ENCODE data around the gene PPME1. TPM values are rescaled to one million over a fixed set of nuclear protein-coding genes. Genes with fewer than 3 reads are reported as not detected.

Gene PPME1
- total RNA-seq, 1 experiment from 2014 or later = 39.4 TPM

GRCh38 chr11:74284466-74284865 lies 113.4 kb downstream of the PPME1 start:
- no peaks in the 10 kb centered on the region for H3K4me1 Mint-ChIP-seq
- H3K27me3 Mint-ChIP-seq (ENCODE audit: low read depth) = no peaks in the 10 kb centered on the region; the same call in 1 of the 2 replicates
- Histone ChIP-seq H3K56ac (ENCODE audit: insufficient read length, low read depth, low read length) (no peak overlapping the region), H3K27ac (ENCODE audit: insufficient read length, low read depth, low read length) (no peak overlapping the region), H3K27me3 (ENCODE audit: insufficient read depth, low read length) (no peaks in the 10 kb centered on the region), H3K79me1 (ENCODE audit: insufficient read depth, low read depth, low read length, poor library complexity, severe bottlenecking) (no peaks in the 10 kb centered on the region), H3K14ac (ENCODE audit: insufficient read depth, low read length) (no peak overlapping the region), H3K79me2 (ENCODE audit: insufficient read depth, low read length) (no peaks in the 10 kb centered on the region), H2BK15ac (ENCODE audit: low read depth, low read length) (no peak overlapping the region), H3K18ac (ENCODE audit: insufficient read length, low read depth, low read length) (no peak overlapping the region), H4K91ac (ENCODE audit: insufficient read length, low read depth, low read length) (no peak overlapping the region), H3K4me1 (ENCODE audit: insufficient read depth, low read length) (no peaks in the 10 kb centered on the region), H4K20me1 (ENCODE audit: control insufficient read depth, insufficient read depth, insufficient read length) (no peaks in the 10 kb centered on the region), H2BK5ac (ENCODE audit: insufficient read length, low read length) (no peak overlapping the region), H2AFZ (ENCODE audit: low read length) (no peak overlapping the region), H2AK5ac (ENCODE audit: insufficient read length, low read length) (no peak overlapping the region), H2BK12ac (ENCODE audit: insufficient read length, low read depth, low read length) (no peak overlapping the region), H4K5ac (ENCODE audit: insufficient read length, low read depth, low read length) (no peak overlapping the region), H3T11ph (ENCODE audit: low read length) (no peak overlapping the region), H2BK120ac (ENCODE audit: low read depth, low read length, poor library complexity, severe bottlenecking) (no peak overlapping the region), H3K4ac (ENCODE audit: low read depth, low read length) (no peak overlapping the region), H4K8ac (replicated peaks; ENCODE audit: insufficient read length, low read depth, low read length) (no peak overlapping the region), H3K9me3 (ENCODE audit: control insufficient read depth, low read depth, low read length) (no peaks in the 10 kb centered on the region), H3K9ac (ENCODE audit: extremely low read depth, insufficient read length, low read length) (no peak overlapping the region), H3K23ac (ENCODE audit: insufficient read length, low read depth, low read length) (no peak overlapping the region), H2BK20ac (ENCODE audit: low read depth, low read length, poor library complexity, severe bottlenecking) (no peak overlapping the region), H3K23me2 (ENCODE audit: insufficient read length, low read depth, low read length, poor library complexity, severe bottlenecking) (no peaks in the 10 kb centered on the region), H3K4me2 (ENCODE audit: insufficient read depth, insufficient read length, low read length) (no peak overlapping the region)
- WGBS (ENCODE audit: extremely low coverage, insufficient read length, low lambda C conversion rate) = no CpG with 5 or more reads among the region's 2 CpGs
- no peak for DNase-seq
- no peak overlapping the region for H3K4me3 Mint-ChIP-seq
- no peaks in the 10 kb centered on the region for H3K36me3 Mint-ChIP-seq (ENCODE audit: insufficient read depth in 1 of 3, low read depth in 3 of 3)
- no peak overlapping the region for H3K27ac Mint-ChIP-seq
- no peaks in the 10 kb centered on the region for H3K9me3 Mint-ChIP-seq
- no peak for TF ChIP-seq CTCF (conservative IDR thresholded peaks at IDR 0.05)
